HEK293 (cell line): Measurements from ENCODE around the gene RNH1.
A peak's percentile ranks its signal among the peaks of the same experiment; 100 is the strongest.

Experiments used
- CTCF ChIA-PET: fragments of 350-600 bp; formaldehyde crosslinking; extraction: SDS; loops from one replicate; lab custom pipeline; 2021; ENCODE audit warnings: antibody characterized with exemption; lab: Yijun Ruan, JAX
- POLR2A ChIA-PET: fragments of 300-600 bp; formaldehyde crosslinking; extraction: SDS; loops from one replicate; lab custom pipeline; 2020; ENCODE audit warnings: antibody characterized with exemption, inconsistent platforms; lab: Yijun Ruan, JAX
- H3K27ac ChIP-seq: fragments of 200-500 bp; sonication (Bioruptor generic); 2 replicates; pipeline ENCODE4 v1.5.1; 2014; ENCODE audit warnings: low read depth, low read length, control low read depth, inconsistent platforms; ENCODE audit errors: extremely low read depth
- H3K36me3 ChIP-seq, 2 experiments: fragments of 200-500 bp in 1 of 2; sonication (Bioruptor generic) in 1 of 2; 1 replicate in 1 of 2; 2 replicates in 1 of 2; pipeline ENCODE4 v1.5.1; 2014 to 2017; ENCODE audit warnings: inconsistent platforms in 2 of 2, low read length in 2 of 2; ENCODE audit not compliant: control insufficient read depth in 2 of 2, insufficient read depth in 1 of 2
- H3K4me1 ChIP-seq: fragments of 200-500 bp; sonication (Bioruptor generic); 2 replicates; pipeline ENCODE4 v1.5.1; 2014; ENCODE audit warnings: mild to moderate bottlenecking, low read length, inconsistent platforms; ENCODE audit not compliant: control insufficient read depth, insufficient read depth
- H3K4me3 ChIP-seq: 2 replicates; pipeline ENCODE4 v1.5.1; 2011; ENCODE audit warnings: low read depth, mild to moderate bottlenecking, control low read depth, low read length, moderate library complexity
- H3K9me3 ChIP-seq: fragments of 200-500 bp; sonication (Bioruptor generic); 2 replicates; pipeline ENCODE4 v1.5.1; 2014; ENCODE audit warnings: low read depth, low read length, inconsistent platforms; ENCODE audit not compliant: control insufficient read depth, insufficient read depth
- INSM2 ChIP-seq: fragments of 450-650 bp; formaldehyde crosslinking; IDR thresholded peaks from 2 replicates; pipeline ENCODE4 v1.5.1; 2016; ENCODE audit warnings: missing biosample characterization, missing genetic modification characterization
- KLF8 ChIP-seq: fragments of 450-650 bp; formaldehyde crosslinking; IDR thresholded peaks from 2 replicates; pipeline ENCODE4 v1.5.1; 2016; ENCODE audit warnings: missing biosample characterization, missing genetic modification characterization
- KLF9 ChIP-seq: fragments of 450-650 bp; formaldehyde crosslinking; IDR thresholded peaks from 2 replicates; pipeline ENCODE4 v1.5.1; 2016; ENCODE audit warnings: missing biosample characterization, missing genetic modification characterization, low read depth
- SP2 ChIP-seq: fragments of 450-650 bp; formaldehyde crosslinking; IDR thresholded peaks from 2 replicates; pipeline ENCODE4 v1.5.1; 2016; ENCODE audit warnings: missing biosample characterization, missing genetic modification characterization
- SP7 ChIP-seq: fragments of 450-650 bp; formaldehyde crosslinking; IDR thresholded peaks from 2 replicates; pipeline ENCODE4 v1.5.1; 2016; ENCODE audit warnings: missing biosample characterization, missing genetic modification characterization
- ZBTB11 ChIP-seq: fragments of 450-650 bp; formaldehyde crosslinking; conservative IDR thresholded peaks from 2 replicates; pipeline ENCODE4 v1.5.1; 2016; ENCODE audit warnings: low read depth, missing biosample characterization, missing genetic modification characterization
- ZBTB20 ChIP-seq: fragments of 450-650 bp; formaldehyde crosslinking; IDR thresholded peaks from 2 replicates; pipeline ENCODE4 v1.5.1; 2016; ENCODE audit warnings: missing biosample characterization, missing genetic modification characterization
- ZEB2 ChIP-seq: fragments of 450-650 bp; formaldehyde crosslinking; IDR thresholded peaks from 2 replicates; pipeline ENCODE4 v1.5.1; 2016; ENCODE audit warnings: missing biosample characterization, missing genetic modification characterization
- ZNF121 ChIP-seq: fragments of 450-650 bp; formaldehyde crosslinking; IDR thresholded peaks from 2 replicates; pipeline ENCODE4 v1.5.1; 2016; ENCODE audit warnings: missing biosample characterization, missing genetic modification characterization
- ZNF133 ChIP-seq: fragments of 450-650 bp; formaldehyde crosslinking; IDR thresholded peaks from 2 replicates; pipeline ENCODE4 v1.5.1; 2016; ENCODE audit warnings: missing biosample characterization, missing genetic modification characterization
- ZNF2 ChIP-seq: fragments of 450-650 bp; formaldehyde crosslinking; IDR thresholded peaks from 2 replicates; pipeline ENCODE4 v1.5.1; 2016; ENCODE audit warnings: missing biosample characterization, missing genetic modification characterization
- ZNF211 ChIP-seq: fragments of 450-650 bp; formaldehyde crosslinking; IDR thresholded peaks from 2 replicates; pipeline ENCODE4 v1.5.1; 2016; ENCODE audit warnings: low read depth, missing biosample characterization, missing genetic modification characterization
- ZNF302 ChIP-seq: fragments of 450-650 bp; formaldehyde crosslinking; IDR thresholded peaks from 2 replicates; pipeline ENCODE4 v1.5.1; 2016; ENCODE audit warnings: missing biosample characterization, missing genetic modification characterization, low read depth
- ZNF335 ChIP-seq: fragments of 450-650 bp; formaldehyde crosslinking; conservative IDR thresholded peaks from 2 replicates; pipeline ENCODE4 v1.5.1; 2016; ENCODE audit warnings: missing biosample characterization, missing genetic modification characterization
- ZNF501 ChIP-seq: fragments of 450-650 bp; formaldehyde crosslinking; IDR thresholded peaks from 2 replicates; pipeline ENCODE4 v1.5.1; 2016; ENCODE audit warnings: missing biosample characterization, missing genetic modification characterization
- ZNF561 ChIP-seq: fragments of 450-650 bp; IDR thresholded peaks from 2 replicates; pipeline ENCODE4 v1.5.1; 2018; ENCODE audit warnings: missing biosample characterization, missing genetic modification characterization, borderline replicate concordance
- ZNF660 ChIP-seq: fragments of 450-650 bp; IDR thresholded peaks from 2 replicates; pipeline ENCODE4 v1.5.1; 2018; ENCODE audit warnings: missing biosample characterization, mild to moderate bottlenecking, missing genetic modification characterization
- ZNF701 ChIP-seq: fragments of 450-650 bp; formaldehyde crosslinking; IDR thresholded peaks from 2 replicates; pipeline ENCODE4 v1.5.1; 2016; ENCODE audit warnings: missing biosample characterization, missing genetic modification characterization
- ZSCAN30 ChIP-seq: fragments of 450-650 bp; IDR thresholded peaks from 2 replicates; pipeline ENCODE4 v1.5.1; 2018; ENCODE audit warnings: missing biosample characterization, mild to moderate bottlenecking, missing genetic modification characterization, moderate library complexity
- ZXDB ChIP-seq: fragments of 450-650 bp; formaldehyde crosslinking; IDR thresholded peaks from 2 replicates; pipeline ENCODE4 v1.5.1; 2016; ENCODE audit warnings: missing biosample characterization, missing genetic modification characterization
- TF ChIP-seq, protein P1 (sequence below): fragments of 450-650 bp; formaldehyde crosslinking; IDR thresholded peaks from 2 replicates; pipeline ENCODE4 v1.5.1; 2016; ENCODE audit warnings: missing biosample characterization, missing genetic modification characterization
- TF ChIP-seq, protein P2 (sequence below): fragments of 450-650 bp; formaldehyde crosslinking; IDR thresholded peaks from 2 replicates; pipeline ENCODE4 v1.5.1; 2016; ENCODE audit warnings: missing biosample characterization, missing genetic modification characterization
- TF ChIP-seq, protein P3 (sequence below): fragments of 450-650 bp; formaldehyde crosslinking; IDR thresholded peaks from 2 replicates; pipeline ENCODE4 v1.5.1; 2016; ENCODE audit warnings: missing biosample characterization, missing genetic modification characterization

The RNH1 gene

DNA sequence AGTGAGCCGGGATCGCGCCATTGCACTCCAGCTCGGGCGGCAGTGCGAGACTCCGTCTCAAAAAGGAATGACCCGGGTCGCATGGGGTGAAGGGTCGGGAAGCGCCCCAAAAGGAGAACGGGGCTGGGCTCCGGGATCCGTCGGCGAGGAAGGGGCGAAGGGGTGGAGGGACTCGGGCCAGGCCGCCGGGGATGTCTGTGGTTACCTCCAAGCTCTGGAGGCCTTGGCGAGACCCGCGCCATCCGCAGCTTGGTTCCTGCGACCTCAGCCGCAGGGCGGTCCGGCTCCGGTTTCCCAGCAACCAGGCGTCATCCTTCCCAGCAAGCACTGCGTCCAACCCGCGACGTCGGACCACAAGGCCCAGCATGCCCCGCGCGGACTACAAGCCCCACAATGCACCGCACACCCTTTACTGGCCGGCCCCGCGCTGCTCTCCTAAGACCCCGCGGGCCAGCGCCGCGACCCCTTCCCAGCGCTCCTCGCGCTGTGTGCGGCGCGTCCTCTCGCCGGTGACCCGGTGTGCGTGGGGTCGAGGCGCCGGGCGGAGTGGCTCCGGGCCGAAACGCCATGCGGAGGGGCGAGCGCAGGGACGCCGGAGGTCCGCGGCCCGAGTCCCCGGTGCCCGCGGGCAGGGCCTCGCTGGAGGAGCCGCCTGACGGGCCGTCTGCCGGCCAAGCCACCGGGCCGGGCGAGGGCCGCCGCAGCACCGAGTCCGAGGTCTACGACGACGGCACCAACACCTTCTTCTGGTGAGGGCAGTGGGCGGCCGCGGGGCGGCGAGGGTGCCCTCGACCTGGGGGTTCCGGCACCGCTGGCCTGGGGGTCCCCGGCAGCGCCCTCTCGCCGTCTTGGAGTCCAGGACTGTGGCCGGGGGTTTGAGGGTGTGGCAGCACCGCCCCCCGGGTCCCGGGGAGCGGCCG, 56.9 kb downstream of the RNH1 start, which contains the start of gene PTDSS2:
Gene PTDSS2, plus strand, starts transcription at position 391 of the 920 bp plus-strand sequence. Its CDS starts 177 bp downstream, at position 568.
- Histone ChIP-seq H3K36me3 (peaks cover 0 to 35% of the 10 kb centered on the region in 2 experiments; a peak in 1 of 3 replicates), H3K4me1 (no peaks in the 10 kb centered on the region), H3K4me3 (peak within 1 kb of the TSS; percentile 89), H3K9me3 (no peaks in the 10 kb centered on the region), H3K27ac (peak within 1 kb of the TSS; percentile 65; the same call in 1 of the 2 replicates)
- CTCF ChIA-PET = interaction anchor here (0.6 to 3.0 kb wide), 9 partner anchors 43 to 199 kb away, joined by 3 to 18 read pairs (median 3); partner anchors contain the start of gene RNH1
- POLR2A ChIA-PET = interaction anchor here (0.6 to 2.1 kb wide), 6 partner anchors 9 to 243 kb away, joined by 3 to 13 read pairs (median 5); partner anchors contain the start of genes BET1L and RIC8A
- 0 out of 2 replicates have a peak, but pooled peaks have one; percentile 43 for TF ChIP-seq ZNF501
- no peak for TF ChIP-seq ZNF211
- peak; percentile 34; the same call in 1 of the 2 replicates for TF ChIP-seq KLF8
- peak; percentile 61; the same call in 1 of the 2 replicates for TF ChIP-seq ZNF121 (tag by site-specific recombination)
- TF ChIP-seq, protein P1, sequence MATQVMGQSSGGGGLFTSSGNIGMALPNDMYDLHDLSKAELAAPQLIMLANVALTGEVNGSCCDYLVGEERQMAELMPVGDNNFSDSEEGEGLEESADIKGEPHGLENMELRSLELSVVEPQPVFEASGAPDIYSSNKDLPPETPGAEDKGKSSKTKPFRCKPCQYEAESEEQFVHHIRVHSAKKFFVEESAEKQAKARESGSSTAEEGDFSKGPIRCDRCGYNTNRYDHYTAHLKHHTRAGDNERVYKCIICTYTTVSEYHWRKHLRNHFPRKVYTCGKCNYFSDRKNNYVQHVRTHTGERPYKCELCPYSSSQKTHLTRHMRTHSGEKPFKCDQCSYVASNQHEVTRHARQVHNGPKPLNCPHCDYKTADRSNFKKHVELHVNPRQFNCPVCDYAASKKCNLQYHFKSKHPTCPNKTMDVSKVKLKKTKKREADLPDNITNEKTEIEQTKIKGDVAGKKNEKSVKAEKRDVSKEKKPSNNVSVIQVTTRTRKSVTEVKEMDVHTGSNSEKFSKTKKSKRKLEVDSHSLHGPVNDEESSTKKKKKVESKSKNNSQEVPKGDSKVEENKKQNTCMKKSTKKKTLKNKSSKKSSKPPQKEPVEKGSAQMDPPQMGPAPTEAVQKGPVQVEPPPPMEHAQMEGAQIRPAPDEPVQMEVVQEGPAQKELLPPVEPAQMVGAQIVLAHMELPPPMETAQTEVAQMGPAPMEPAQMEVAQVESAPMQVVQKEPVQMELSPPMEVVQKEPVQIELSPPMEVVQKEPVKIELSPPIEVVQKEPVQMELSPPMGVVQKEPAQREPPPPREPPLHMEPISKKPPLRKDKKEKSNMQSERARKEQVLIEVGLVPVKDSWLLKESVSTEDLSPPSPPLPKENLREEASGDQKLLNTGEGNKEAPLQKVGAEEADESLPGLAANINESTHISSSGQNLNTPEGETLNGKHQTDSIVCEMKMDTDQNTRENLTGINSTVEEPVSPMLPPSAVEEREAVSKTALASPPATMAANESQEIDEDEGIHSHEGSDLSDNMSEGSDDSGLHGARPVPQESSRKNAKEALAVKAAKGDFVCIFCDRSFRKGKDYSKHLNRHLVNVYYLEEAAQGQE (tag by site-specific recombination) = no peak
- peak; percentile 61; the same call in 1 of the 2 replicates for TF ChIP-seq ZBTB20 (tag by site-specific recombination)
- TF ChIP-seq ZNF302 (tag by site-specific recombination) = no peak
- no peak for TF ChIP-seq ZNF133 (tag by site-specific recombination)
- no peak for TF ChIP-seq ZNF701
- 0 out of 2 replicates have a peak, but pooled peaks have one; percentile 15 for TF ChIP-seq ZSCAN30 (tag by site-specific recombination)
- 0 out of 2 replicates have a peak, but pooled peaks have one; percentile 38 for TF ChIP-seq SP2 (tag by site-specific recombination)
- TF ChIP-seq INSM2 (tag by site-specific recombination) = no peak
- 0 out of 2 replicates have a peak, but pooled peaks have one; percentile 39 for TF ChIP-seq ZNF2
- TF ChIP-seq ZNF561 (tag by site-specific recombination) = no peak
- TF ChIP-seq ZNF660 (tag by site-specific recombination) = 0 out of 2 replicates have a peak, but pooled peaks have one; percentile 29
- peak; percentile 32; the same call in 1 of the 2 replicates for TF ChIP-seq ZEB2 (tag by site-specific recombination)
- TF ChIP-seq ZNF335 (tag by site-specific recombination) = peak; percentile 72
- TF ChIP-seq KLF9 (tag by site-specific recombination) = peak; percentile 41; the same call in 1 of the 2 replicates
- TF ChIP-seq SP7 = peak; percentile 58
- TF ChIP-seq, protein P2, sequence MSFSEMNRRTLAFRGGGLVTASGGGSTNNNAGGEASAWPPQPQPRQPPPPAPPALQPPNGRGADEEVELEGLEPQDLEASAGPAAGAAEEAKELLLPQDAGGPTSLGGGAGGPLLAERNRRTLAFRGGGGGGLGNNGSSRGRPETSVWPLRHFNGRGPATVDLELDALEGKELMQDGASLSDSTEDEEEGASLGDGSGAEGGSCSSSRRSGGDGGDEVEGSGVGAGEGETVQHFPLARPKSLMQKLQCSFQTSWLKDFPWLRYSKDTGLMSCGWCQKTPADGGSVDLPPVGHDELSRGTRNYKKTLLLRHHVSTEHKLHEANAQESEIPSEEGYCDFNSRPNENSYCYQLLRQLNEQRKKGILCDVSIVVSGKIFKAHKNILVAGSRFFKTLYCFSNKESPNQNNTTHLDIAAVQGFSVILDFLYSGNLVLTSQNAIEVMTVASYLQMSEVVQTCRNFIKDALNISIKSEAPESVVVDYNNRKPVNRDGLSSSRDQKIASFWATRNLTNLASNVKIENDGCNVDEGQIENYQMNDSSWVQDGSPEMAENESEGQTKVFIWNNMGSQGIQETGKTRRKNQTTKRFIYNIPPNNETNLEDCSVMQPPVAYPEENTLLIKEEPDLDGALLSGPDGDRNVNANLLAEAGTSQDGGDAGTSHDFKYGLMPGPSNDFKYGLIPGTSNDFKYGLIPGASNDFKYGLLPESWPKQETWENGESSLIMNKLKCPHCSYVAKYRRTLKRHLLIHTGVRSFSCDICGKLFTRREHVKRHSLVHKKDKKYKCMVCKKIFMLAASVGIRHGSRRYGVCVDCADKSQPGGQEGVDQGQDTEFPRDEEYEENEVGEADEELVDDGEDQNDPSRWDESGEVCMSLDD (tag by site-specific recombination) = peak; percentile 63
- TF ChIP-seq ZBTB11 (tag by site-specific recombination) = 0 out of 2 replicates have a peak, but pooled peaks have one; percentile 30
- TF ChIP-seq, protein P3, sequence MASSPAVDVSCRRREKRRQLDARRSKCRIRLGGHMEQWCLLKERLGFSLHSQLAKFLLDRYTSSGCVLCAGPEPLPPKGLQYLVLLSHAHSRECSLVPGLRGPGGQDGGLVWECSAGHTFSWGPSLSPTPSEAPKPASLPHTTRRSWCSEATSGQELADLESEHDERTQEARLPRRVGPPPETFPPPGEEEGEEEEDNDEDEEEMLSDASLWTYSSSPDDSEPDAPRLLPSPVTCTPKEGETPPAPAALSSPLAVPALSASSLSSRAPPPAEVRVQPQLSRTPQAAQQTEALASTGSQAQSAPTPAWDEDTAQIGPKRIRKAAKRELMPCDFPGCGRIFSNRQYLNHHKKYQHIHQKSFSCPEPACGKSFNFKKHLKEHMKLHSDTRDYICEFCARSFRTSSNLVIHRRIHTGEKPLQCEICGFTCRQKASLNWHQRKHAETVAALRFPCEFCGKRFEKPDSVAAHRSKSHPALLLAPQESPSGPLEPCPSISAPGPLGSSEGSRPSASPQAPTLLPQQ (tag by site-specific recombination) = peak; percentile 43
- peak; percentile 84 for TF ChIP-seq ZXDB
